Measurements from ENCODE around the gene USP3.
"Not testable (repeated sequence)": the region's sequence is repeated elsewhere in the genome, so short reads cannot be mapped to it uniquely, and the experiment has no call there.

Gene USP3

DNA sequence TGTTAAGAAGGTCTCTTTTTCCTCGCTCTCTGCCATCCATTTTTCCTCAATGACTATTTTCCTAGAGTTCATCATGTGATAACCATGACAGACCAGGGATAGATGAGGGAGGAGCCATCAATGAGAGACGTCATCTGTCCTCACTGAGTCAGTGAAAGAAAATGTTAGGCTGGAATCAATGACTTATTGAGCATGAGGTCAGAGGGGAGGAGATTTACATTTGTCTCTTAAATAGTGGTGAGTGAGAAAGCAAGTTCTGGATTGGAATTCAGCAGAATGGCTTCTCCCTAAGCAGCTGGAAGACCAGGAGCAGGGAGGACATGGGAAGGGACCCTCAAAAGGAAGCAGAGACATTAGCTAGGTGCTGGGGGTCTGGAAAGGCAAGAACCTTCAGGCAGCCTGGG is 28.2 kb upstream of the USP3 start:
- no peak for DNase-seq (ENCODE audit: low read depth in 3 of 3, low spot score in 1 of 3)

DNA sequence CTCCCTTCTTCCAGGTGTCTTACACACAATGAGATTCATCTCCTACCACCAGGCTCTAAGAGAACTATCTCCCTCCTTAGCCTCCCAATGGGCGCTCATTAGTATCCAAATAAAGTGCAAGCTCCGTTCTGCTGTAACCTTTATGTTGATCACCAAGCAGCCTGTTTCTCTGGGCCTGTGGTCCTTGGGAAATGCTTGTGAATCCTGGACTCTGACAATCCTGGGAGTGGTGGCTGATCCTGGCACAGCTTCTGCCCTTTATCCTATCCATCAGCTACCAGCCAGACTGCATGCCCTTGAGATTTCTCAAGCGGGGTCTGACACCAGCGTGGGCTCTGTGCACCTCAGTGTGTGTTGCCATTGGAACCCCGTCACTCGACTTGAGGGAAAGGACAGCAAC is 26.1 kb upstream of the USP3 start:
- no peak for DNase-seq (ENCODE audit: low read depth in 3 of 3, low spot score in 1 of 3)

DNA sequence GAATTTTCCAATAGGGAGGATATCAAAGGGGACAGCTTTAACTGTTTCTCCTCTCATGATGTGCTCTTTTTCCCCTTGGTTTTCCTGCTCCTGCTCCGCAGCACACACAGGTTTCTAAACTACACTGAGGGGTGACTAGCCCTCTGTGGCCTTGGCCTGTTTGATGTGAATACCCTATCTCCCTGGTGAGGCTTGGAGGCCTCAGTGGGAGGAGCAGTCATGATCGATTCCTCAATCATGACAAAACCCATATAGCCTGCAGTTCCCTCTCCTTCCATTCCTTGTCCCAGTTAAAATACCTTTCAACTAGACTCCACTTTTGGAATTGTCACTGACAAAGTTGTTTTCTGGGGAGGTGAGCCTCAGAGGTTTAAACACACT is 24.0 kb upstream of the USP3 start:
- DNase-seq (ENCODE audit: low read depth in 3 of 3, low spot score in 1 of 3) = no peak

DNA sequence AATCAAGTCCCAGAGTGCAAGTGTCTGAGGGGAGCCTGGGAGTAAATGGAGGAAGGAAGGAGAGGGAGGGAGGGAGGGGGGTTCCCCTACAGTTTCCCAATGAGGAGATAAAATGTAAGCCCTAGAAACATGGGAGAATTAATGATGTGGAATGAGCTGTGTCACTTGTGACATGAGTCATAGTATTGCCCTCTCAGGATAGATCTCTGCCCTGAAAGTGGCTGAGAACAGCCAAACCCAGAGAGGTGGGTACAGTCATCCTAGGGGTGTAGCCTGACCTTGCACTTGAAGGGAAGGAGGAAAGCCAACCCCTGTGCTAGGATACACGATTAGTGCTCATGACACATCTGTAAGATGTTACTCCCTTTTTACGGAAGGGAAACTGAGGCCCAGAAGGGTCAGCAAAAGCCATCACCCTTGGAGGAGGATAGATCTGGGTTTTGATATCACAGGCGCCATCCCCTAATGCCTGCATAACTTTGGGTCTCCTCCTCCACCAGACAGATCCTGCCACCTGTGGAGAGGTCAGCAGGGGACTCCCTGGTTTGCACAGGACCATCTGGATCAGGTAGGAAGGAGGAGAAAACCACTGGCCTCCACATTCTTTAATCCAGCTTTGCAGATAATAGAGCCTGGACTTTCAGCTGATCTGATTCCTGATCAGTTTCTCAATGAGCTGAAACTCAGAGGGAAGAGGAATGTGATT is 23.1 kb upstream of the USP3 start:
- DNase-seq (ENCODE audit: low read depth in 3 of 3, low spot score in 1 of 3) = no peak

DNA sequence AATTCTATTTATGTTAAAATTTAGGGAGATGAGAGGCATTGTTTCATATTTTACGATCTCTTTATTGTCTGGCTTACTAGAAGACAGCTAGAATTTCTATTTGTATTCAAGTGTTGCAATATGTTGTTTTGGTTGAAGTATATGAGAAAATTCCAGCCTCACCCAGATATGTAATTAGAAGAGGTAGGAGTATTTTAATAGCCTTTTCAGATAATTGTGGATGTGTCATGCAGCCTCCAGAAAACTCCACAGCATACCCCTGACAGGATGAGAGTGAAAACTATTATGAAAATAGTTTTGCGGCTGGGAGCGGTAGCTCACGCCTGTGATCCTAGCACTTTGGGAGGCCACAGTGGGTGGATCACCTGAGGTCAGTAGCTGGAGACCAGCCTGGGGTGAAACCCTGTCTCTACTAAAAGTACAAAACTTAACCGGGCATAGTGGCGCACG is 21.5 kb upstream of the USP3 start:
- DNase-seq (ENCODE audit: low read depth in 3 of 3, low spot score in 1 of 3) = no peak

DNA sequence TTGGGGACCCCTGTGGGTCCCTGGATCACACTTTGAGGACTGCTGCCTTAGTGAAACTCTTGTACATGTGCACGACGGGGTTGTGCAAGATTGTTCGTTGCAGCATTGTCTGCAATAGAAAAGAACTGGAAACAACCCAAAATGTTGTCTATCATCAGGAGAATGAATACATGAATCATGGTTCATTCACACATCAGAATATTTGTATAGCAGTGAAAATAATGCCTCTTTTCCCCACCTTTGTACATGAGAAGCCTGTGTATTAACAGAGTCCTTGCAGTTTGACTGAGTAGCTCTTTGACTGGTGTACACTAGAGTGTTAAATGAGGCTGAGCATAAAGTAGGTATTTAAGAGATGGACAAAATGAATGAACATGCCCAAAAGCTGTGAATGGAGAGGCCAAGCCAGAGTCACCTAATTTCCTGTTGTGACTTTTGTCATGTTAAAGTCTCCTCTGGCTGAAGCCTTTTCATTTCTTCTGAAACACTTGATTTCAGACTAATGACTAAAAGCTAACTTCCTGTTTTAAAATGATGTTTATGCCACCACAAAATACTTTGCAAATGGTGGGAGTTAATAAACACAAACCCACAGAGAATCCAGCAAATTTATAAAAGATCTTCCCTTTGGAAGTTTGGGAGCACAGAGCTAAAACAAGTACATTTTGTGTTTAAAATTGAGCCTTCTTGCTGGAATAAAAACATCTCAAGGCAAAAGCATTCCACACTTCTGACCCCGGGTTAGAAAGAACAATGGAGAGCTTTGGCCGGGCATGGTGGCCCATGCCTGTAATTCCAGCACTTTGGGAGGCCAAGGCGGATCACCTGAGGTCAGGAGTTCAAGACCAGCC is 20.6 kb upstream of the USP3 start:
- no peak for DNase-seq (ENCODE audit: low read depth in 3 of 3, low spot score in 1 of 3)

DNA sequence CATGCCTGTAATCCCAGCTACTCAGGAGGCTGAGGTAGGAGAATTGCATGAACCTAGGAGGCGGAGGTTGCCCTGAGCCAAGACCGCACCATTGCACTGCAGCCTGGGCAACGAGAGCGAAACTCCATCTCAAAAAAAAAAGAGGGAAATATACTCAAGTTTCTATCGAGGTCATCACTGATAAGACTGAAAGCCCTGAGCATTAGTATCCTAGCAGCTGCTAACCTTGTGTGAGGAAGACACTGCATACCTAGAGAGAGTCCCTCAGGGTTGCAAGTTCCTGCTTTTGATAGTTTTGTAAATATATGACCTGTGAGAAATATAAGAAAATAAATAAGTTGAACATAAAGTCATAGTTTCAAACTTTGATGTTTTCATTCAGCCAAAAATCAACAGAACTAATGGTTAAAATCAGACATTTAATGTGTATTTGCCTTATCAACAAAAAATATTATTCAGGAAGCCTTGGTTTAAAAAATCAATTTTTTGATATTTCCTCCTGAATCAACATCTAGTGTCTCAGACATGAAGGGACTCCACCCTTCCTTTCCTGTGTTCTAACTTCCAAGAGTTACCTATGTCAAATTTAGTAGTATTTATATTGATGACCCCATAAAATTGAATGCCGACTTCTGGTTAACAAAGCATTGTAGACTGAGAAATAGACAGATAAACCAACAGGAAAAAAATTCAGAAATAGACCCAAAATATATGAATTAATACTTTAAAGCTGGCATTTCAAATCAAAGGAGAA is 19.8 kb upstream of the USP3 start:
- DNase-seq (ENCODE audit: low read depth in 3 of 3, low spot score in 1 of 3) = no peak

DNA sequence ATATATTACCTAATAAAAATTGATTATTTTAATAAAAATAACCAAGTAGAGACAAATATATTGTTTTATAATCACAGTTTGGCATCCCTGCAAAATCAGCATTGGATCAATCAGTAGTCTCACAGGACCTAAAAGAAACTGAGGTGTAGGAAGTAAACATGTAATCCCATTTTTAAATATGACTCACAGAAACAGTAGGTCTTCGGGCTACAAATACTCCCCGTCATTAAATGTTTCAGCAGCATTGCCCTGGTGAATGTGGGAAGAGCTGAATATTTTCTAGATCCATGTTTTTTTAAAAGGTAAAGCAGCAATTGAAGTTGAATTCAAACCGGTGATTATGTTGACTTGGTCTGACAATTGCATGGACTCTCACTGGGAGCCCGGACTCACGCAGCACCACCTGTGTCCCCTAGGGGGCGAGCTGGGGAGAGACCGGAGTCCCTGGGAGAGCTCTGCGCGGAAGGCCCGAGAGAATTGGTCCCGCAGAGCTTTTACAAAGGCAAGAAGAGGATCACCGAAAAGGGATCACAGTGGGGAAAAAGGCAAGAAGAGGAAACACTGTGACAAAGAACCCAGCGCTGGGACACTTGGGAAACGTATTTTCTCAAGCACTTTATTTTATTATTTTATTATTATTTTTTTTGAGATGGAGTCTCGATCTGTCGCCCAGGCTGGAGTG is 17.2 kb upstream of the USP3 start:
- DNase-seq (ENCODE audit: low read depth in 3 of 3, low spot score in 1 of 3) = peak; percentile 74 to 83 (median 75)

DNA sequence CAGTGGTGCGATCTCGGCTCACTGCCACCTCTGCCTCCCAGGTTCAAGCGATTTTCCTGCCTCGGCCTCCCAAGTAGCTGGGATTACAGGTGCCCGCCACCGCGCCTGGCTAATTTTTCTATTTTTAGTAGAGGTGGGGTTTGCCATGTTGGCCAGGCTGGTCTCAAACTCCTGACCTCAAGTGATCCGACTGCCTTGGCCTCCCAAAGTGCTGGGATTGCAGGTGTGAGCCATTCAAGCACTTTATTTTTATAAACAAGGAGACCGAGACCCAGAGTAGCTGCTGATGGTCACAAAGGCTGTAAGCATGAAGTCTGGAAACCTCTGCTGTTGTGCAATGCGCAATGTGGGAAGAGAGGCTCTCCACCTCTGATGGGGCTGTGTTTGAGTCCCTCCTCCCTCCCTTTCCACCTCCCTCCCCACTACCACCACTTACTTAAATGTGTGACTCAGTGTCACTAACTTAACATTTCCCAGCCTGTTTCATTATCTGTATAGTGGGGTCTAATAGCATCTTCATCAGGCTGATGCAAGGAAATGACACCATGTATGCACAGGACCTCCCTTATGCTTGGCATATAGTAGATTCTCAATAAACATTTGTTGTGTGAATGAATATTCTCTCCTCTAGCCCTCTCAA is 16.5 kb upstream of the USP3 start:
- not testable (repeated sequence) for DNase-seq (ENCODE audit: low read depth in 3 of 3, low spot score in 1 of 3)

DNA sequence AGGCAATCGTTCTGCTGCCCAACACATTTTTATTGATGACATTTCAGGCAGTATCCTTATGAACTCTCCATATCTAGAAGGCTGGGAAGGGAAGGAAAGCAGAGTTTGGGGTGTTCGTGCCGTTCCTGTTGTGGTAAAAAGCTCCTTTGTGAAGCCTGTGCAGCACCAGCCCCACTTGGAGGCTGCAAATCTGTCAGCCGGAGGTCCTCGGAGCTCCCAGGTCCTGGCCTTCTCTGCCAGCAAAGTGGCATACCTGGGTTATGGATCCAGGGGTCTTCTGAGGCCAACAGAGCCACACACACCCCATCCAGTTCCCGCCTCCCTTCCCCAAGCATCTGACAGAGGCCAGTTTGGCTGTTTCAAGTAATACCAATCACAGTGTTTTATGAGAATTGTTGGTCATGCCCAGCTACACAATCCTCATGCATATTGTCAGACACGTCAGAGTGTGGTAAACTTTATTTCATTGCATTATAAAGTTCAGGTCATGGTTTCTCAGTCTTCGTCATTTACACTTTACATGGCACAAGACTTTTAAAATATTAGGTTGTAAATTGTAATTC is 15.9 kb upstream of the USP3 start:
- DNase-seq (ENCODE audit: low read depth in 3 of 3, low spot score in 1 of 3) = no peak

DNA sequence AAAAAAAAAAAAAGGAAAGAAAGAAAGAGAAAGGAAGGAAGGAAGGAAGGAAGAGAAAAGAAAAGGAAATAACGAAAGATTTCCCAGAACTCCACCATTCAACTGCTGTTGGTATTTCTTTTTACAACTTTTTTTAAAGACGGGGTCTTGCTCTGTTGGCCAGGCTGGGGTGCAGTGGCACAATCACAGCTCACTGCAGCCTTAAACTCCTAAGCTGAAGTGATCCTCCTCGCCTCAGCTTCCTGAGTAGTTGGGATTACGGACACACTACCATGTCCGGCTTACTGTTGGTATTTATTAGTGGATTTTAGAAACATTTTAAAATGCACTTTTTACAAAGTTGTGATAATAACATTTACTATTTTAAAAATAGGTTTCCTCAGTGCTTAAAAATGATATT is 15.0 kb upstream of the USP3 start:
- DNase-seq (ENCODE audit: low read depth in 3 of 3, low spot score in 1 of 3) = no peak

DNA sequence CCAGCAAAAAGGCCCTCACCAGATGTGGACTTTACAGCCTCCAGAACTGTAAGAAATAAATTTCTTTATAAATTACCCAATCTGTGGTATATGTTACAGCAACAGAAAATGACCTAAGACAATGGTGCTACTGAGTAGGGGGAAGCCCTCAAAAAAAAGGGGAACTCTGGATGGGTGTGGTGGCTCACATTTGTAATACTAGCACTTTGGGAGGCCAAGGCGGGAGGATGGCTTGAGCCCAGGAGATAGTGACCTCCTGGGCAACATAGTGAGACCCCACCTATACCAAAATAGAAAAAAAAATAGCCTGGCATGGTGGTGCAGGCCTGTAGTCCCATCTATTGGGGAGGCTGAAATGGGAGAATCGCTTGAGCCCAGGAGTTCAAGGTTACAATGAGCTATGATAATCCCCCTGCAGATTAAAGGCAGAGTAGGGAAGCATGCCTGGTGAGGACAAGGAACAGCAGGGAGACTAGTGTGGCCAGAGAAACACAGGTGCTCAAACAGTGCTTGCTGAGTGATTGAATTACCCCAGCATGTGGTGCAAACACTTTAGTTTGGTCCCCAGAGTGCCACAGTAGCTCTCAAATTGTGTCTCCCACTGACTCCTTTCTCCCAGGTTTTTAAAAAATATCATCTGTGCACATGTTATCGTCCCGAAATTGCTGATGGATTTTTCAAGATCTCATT is 13.9 kb upstream of the USP3 start:
- DNase-seq (ENCODE audit: low read depth in 3 of 3, low spot score in 1 of 3) = no peak

DNA sequence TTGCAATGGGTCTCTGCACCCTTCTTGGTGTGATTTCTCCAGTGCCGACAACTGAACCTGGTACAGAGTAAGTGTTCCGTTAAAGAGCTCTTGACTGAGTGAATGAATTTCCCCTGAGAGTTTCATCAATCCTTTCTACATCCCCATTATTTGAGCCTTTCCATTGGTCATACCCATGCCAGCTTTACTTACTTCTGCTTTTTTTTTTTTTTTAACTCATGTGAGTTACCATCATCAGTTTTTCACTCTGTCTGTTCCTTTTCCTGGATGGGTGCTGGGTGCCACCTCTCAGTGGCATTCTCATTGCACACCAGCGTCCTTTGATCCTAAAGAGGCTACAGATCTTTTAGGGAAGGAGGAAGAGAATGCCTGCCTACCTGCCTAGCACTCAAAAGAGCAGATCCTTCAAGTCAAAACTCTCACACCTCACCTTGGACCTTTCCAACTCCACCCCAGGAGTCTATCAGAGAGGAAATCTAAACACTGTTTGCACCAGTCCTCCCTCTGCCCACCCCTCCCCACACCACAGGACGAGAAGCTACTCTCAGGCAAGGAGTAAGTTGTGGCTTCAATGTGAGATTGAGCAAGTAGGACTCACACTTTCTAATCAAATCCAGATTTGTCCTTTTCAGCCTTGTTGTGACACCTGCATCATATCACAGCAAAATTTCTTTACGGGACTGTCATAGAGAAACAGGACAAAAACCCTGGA is 13.1 kb upstream of the USP3 start:
- no peak for DNase-seq (ENCODE audit: low read depth in 3 of 3, low spot score in 1 of 3)

DNA sequence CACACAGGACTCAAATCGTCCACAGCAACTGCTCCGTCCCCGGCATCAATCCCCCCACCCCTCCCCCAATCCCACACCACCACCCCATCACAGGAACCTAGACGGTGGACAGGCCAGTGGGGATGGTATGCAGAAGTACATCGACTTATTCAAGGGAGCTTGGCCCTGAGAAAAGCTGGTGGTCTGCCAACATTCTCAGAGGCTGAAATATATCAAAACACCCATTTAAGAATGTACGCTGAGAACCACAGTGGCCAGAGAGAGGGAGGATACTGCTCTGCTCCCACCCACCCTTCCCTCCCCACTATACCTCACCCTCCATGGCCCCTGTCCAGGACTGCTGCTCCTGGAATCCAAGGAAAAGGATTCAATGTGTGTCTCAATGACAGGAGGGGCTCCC is 12.4 kb upstream of the USP3 start:
- no peak for DNase-seq (ENCODE audit: low read depth in 3 of 3, low spot score in 1 of 3)

DNA sequence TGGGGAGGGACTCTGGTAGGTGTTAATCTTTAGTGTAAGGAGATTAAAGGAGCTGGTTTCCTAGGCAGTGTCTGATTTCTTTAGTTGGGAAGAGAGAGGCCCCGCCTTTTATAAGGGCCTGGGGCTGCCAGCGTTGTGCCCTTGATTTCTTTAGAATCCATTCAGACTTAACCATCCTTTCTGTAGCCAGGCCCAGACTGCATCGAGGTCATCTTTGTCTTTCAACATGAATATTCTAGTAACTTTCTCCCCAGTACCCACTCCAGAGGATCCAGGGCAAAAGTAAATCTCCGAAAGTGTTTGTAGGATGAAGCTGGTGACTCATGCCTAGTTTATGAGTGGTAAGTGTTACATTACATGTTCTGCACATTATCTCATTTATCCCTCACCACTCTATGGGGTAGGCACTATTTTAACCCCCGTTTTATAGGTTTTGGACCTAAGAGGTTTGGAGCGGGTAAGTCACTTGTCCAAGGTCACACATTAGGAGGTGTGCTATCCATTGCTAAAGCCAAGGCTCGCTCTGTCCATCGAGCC is 11.8 kb upstream of the USP3 start:
- DNase-seq (ENCODE audit: low read depth in 3 of 3, low spot score in 1 of 3) = no peak

DNA sequence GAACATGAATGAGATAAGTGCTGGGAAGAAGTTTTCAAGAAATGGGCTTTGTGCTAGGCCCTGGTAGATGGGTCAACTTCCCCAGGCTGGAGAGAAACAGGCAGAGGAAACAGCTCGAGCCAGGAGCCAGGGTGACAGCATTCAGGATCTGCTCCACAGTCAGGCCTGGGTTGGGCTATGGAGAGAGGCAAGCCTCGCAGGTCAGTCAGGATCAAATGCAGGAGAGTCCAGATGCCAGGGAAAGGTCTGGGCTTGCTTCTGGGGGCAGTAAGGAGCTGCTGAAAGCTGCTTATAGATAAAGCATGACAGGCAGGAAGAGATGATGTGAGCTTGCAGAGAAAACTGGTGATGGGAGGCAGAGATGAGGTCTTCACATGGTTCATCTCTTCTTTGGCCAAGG is 11.0 kb upstream of the USP3 start:
- no peak for DNase-seq (ENCODE audit: low read depth in 3 of 3, low spot score in 1 of 3)

DNA sequence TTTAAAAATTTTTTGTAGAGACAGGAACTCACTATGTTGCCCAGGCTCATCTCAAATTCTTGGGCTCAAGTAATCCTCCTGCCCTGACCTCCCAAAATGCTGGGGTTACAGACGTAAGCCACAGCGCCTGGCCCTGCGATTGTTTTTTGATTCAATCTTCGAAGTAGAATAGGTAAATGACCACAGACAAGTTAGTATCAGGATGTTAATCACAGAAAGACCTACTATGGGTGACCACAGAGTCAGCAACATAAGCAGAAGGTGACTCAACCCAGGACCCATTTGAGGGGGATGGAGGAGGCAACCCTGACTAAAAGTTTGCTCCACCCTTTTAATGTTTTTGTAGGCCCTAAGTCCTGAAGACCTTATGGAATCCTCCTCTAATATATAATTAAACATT is 10.0 kb upstream of the USP3 start:
- DNase-seq (ENCODE audit: low read depth in 3 of 3, low spot score in 1 of 3) = no peak

DNA sequence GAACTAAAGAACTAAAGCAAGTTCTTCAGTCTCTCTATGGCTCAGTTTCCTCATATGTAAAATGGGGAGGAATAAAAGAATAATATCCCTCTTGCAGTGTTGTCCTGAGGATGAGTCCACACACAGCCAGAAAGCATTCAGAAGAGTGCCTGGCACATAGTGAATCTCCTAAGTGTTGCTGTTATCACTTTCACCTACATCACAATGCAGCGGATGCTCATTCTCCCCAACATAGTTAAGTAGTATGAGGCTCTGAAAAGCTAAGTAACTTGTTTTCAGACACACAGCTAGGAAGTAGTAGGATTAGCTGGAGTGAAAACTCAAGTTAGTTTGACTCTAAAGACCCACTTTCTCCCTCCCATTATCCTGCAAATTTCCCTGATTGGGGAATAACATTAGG is 9.1 kb upstream of the USP3 start:
- DNase-seq (ENCODE audit: low read depth in 3 of 3, low spot score in 1 of 3) = no peak

Data from stimulated activated CD4-positive, alpha-beta T cell treated with anti-CD3 and anti-CD28 coated beads, TNF-alpha, amount 100 ng/mL, for 1 hour (primary cell).